Stimulated activated CD4-positive, alpha-beta T cell treated with anti-CD3 and anti-CD28 coated beads, Interleukin-12 subunit alpha, Interleukin-12 subunit beta, amount 100 ng/mL, for 4 hours (primary cell): ENCODE results near the gene LMO3.

Experiments
- DNase-seq: peaks from one replicate; pipeline ENCODE4 v3.0.0-alpha.2; 2020

Gene LMO3

DNA sequence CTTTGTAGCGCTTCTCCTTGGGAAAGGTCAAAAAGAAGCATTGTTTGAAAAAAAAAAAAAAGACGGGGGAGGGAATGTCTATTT lies at the start of gene LMO3:
TSS of gene LMO3 (minus strand) at position 46 of the 84 bp plus-strand sequence. CDS start 5,302 bp downstream, outside the sequence.
- DNase-seq = no peak

DNA sequence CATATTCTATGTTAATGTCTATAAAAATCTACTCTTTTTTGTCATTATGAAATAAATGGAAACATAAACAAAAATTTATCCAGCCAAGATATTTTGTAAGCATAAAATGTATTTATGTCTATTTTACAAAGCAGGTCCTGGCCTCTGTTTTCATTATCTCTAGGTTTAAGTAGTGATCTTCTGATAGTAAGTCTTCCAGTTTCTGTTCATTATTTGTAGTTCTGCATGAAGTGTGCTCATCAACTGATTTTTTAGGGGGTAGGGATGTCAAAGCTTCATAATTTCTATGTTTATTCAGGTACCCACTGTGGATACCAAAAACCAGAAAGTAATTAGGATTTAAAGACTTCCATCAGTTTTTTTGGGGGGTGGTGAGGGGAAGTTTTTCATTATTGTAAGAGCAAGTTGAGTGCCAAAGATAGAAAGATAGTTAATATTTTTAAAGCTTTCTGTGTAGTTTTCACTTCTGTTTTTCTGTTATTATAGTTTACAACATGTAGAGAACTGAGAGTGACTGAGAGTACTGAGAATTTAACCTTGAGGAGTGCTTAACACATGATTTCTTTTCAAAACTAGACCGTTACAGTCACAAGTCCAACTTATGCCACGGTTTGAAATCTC lies 30.6 kb upstream of the LMO3 start:
- DNase-seq = no peak

DNA sequence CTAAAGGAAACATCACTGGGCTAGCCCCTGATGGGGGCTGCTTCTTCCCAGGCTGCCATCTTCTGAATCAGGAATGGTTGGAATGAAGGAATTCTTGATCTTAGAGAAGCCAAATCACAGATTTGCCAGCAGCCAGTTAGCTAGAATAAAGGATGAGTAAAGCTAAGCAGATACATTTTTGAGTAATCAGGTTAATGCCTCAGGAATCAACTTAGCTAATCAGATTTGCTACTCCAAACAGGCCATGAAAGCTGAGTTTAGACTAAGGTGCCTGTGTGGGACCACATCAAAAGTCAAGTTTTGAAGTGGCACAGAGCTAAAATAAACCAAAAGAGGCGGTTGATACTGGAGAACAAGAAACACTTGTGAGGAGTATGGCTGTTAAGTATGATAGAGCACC lies 28.8 kb upstream of the LMO3 start:
- no peak for DNase-seq

DNA sequence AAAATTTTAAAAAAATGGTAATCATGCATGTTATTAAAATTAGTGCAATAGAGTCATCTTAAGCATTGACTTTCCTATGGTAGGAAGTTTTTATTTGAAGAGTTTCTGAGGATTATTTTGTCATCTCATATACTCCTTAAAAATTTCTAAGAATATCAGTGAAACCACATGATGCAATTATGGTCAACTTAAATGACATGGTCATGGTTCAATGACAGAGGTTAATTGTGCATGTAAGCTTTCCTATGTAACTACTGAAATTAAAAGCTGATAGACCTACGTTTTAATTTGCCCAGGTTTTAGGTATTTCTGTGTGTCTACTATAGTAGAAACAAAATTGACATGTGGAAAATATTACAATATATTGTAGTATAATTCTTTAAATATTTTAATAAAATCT lies 21.0 kb upstream of the LMO3 start:
- DNase-seq = no peak

DNA sequence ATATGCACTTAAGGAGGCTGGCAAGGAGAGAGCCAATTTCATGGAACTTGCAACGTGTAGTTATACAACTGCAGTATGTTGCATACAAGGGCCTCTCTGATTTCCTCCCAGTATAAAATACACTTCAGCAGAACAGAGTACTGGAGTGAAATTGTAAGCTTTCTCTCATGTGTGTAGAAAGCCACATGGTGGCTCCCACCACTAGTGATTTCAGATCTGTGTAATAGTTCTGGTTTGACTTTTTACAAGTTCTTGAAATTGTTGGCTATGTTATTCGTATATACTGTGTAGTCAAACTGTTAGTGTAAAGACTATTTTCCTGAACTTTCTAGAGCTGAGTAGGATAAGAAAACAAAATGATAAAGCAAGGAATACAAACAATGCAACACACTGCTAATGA lies 16.4 kb upstream of the LMO3 start:
- no peak for DNase-seq

DNA sequence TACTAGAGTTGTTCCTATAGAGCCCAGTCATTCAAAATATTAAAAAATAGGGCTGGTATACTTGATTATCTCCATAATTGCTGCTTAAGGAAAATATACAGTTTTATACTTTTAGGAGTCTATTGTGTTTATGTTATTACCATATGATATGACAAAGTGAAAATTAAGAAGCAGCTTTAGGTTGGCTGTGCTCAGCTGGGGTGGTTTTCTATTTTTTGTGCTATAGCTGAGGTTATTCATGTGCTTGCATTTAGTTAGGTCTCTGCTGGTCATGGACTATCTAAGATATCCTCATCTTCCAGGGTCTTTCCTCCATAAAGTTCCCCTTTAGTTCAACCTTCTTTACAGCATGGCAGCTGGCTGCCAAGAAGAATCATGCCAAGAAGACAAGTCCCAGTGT lies 13.6 kb upstream of the LMO3 start:
- no peak for DNase-seq

DNA sequence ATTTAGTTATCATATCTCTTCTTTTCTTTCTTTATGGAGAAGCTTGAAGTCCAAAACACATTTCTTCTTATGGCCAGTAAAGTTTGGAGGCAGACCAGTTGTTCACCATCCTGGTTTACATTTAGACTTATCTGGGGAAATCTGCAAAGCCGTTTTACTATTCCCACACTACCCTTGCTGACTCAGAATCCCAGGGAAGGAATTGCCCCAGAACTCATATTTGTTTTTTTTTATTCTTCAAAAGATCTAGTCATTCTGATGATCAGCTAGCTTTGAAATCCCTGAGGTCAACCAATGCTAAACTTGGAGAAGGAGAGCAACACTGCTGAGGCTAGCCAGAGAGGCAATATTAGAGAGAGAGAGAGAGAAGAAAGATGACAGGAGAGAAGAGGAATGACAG lies 12.3 kb upstream of the LMO3 start:
- DNase-seq = no peak

DNA sequence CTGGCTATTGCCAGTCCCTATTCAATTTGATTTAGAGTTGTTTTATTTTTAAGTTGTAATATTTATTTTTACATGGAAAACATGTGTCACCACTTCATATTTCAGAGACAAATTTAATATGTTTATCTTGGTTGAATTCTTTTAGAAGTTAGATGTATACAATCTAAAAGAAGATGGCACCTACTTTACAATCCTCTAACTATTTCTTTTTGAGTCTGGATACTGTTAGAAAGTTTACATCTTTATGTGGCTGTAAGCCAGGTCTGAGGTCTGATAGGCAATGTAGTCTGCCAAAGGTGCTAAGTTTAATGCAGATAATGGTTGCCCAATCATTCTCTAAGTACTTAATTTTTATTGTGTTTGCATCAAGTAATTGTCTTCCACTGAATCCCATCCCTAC lies 7.2 kb upstream of the LMO3 start:
- DNase-seq = no peak

DNA sequence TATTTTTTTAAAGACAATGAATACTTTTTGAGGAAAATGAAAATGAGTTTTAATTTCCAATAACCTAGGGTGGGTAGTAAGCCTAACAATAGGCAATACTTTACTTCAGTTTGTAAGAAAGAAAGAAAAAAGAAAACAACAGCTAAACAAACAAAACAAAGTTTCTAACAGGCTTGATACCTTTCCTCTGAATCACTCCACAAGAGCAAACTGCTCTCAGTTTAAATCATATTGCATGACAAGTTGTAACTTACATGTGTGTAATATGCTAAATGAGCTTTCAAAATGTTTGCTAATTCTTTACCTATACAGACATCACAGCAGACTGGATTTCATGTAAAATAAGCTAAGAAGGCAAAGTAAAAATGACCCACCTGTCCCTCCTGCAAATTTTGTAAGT lies 6.7 kb upstream of the LMO3 start:
- DNase-seq = no peak

DNA sequence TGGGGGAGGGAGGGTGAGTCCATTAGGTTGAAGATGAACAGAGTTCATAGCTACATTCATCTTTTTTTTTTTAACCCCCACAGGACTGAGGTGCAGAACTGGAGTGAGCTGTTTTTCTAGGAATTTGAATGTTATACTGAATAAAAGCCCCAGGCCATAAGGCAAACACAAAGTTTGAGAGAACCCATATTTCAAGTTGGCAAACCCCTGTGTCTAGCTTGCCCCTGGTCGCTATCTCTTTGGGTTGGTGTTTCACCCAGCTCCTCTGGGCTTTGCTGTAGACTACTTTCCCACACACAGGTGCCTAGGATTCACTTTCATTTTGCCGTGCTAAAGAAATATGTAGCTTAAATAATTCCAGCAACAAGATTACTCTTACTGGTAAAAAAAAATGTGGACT lies 5.2 kb upstream of the LMO3 start:
- no peak for DNase-seq

DNA sequence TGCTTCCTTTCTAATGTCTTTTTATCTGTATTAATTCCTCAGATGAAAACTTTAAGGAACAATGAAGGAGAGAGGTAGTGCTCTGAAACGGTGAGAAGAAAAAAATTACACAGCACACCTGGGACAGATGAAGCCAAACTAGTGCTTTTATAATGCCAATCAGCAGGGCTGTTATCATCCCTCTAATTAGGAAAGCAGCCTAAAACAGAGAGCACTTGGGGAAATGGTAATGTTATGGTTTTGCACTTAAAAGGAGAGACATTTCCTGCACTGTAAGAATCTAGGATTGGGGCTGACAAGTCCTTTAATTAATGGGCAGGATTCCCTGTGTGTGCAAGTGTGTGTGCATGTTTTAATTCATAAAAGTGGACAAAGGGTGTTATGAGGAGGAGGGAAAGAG lies 4.8 kb upstream of the LMO3 start:
- DNase-seq = no peak

DNA sequence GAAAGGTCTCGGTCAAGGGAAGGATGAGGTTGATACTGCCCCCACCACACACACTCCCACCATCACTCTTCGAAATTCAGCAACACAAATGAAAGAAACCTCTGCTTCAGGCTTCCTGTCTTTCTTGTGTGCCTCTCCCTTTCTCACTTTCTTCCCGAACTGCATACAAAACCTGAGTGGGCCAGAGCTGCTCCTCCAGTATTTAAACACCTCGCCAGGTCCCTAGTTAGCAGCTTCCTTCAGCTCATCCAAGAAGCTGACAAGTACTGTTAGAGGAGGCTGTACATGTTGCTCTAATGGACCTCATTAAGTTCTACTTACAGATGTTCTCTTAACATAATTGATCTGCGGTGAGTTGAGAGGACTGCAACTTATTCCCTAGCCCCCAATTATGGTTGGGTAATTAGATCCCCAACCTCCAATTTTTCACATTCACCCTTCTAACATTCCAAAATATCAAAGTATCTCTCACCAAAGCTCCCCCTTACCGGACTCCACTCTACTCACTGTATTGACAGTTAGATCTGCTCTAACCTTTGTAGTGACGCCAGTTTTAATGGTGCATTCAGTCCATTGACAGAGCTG lies 4.1 kb upstream of the LMO3 start:
- DNase-seq = no peak

DNA sequence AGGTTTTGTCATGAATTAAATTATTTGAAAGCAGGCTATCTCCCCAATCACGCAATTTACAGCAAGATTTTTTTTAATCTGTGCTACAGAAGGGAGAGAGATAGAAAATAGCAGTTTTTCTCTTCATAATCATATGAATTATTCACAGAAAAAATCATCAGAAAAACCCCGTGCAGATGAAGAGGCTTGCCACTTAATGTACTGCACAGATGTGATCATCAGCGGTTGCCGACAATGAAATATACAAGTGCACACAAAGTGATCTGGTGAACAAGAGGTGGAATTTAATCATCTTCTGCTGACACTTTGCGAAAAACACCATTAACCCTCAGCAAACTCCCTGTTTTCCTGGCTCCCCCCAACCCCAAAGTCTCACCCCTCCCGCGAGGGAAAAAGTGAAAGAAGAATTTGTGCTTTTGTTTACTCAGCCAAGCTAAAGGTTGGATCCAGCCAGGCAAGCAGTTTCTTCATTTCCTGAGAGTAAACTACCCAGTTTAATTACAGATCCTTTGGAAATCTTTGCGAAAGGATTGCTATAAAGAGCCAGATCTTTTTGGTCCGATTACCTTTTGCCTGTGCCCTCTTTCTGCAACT lies 3.1 kb upstream of the LMO3 start:
- no peak for DNase-seq

DNA sequence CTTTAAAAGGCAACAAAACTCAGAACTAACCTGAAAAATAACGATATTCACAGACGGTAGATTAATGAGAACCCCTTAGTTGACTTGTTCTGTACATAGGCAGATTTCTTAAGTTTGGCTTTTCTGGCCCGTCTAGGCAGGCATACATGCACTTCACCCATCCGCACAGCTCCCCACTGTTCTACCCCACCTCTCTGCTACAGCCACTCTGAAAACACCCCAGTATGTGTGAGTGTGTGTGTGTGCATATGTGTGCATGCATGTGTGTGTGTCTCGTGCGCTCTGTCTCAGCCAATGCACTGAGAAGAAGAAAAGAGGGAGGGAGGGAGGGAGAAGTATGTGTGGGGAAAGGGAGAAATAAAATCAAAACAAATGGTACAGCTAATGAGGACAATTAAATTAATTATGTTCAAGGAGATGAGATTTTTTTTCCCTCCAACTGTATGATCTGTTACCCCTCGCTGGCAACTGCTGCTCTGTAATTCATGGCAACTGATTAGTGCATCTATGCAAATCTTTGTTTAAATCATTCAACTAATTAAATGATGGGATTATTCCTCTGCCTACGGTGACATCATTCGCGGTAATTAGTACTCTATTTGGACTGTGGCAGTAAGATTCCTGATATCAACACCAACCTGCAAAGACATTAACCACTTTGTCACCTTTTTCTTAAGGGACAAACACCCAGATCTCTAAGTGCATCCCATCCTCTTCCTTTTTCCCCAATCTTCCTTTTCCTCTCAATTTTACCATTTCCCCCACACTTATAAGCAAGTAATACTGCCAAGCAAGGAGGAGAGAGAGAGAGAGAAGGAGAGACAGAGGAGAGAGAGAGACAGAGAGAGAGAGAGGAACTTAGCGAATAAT lies 2.2 kb upstream of the LMO3 start:
- no peak for DNase-seq

DNA sequence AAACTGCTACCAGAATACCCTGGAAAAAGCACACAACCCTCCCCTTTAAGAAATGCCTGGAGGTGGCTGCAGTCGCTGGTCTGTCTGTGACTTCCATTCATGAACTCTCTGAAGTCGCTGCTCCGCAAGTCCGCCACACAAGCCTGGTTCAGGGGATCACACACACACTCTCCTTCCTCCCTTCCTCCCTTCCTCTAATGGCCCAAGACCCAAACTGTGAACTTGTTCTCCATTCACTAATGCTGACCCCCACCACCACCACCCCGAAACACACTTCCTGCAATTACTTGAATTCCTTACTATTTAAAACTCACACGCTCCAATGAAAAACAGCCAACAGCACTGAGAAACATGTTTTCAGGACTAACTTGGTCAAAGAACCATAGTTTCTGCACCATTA lies 1.0 kb upstream of the LMO3 start:
- no peak for DNase-seq

DNA sequence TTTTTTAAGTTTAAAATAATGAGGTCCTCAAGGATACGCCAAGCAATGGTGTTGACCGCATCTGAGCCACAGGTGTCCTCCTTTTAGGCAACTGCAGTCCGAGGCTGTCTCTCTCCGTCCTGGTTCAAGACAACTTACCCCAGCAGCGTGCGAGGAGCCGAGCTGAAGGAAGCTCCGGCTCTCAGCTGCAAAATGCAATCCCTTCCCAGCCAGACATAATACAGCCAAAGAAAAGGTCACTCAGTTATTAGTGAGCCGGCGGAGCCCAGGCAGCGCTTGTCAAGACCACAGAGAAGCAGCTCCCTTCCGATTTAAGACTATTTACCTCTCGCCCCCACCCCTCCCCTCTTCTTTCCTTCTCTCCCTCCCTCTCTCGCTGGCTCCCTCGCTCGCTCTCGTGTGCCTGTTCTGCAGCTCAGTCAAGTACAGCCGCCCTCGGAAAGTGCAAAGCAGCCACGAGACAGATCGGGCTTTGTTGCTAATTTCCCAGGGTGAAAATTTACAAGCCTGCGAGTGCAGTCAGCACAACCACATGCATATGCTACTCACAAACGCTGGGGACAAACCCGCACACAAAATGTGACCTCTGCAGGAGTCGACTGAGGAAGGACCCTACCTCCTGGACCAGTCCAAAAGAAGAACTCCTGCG lies 363 bp upstream of the LMO3 start:
- no peak for DNase-seq

DNA sequence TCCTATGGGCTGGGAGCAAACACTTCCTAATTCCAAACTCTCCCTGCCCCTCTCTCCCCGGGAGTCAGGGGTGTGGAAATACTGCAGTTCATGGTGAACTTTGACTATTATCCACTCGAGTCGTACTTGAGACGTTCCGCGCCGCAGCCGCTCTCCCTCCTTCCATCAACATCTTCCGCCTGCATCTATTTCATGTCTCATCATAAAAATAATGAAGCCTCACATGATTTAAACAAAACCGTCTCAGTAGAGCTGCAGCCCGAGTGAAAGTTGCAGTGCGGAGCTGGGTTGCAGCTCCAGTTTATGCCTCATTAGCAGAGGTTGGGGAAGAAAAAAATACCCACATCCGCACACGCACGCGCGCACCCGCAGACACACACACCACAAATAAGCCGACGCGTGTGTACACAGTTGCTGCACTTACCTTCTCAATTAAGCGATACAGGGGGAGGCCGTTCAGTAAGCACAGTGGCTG lies 283 bp downstream of the LMO3 start:
- DNase-seq = no peak

DNA sequence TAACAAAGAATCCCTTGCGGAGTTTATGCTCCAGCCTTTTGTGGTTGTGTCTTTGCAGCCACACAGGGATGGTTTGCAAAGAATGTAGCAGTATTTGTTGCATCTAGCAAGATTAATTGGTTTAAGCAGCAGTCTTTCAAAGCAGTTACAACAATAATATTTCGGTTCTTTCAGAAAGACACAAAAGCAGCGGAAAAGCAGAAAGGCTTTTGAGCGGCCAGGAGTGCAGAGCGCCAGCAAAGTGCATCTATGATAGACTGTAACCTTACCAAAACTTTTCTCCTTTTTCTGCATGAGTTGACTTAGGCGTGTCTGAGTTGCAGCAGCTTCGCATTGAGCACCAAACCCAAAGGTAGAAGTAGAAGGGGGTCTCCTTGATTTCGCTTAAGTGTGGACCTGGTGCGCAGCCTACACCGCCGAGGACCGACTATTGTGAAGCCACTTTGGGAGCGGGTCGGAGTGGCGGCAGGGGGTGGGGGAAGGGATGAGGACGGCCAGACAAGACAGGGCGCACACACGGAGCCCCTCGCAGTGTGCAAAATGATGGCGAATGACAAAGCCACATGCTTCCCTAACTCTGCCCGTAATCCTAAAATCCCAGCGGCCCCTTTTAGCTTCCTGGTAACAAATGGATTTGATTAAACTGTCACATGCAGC lies 1.2 kb downstream of the LMO3 start:
- no peak for DNase-seq

DNA sequence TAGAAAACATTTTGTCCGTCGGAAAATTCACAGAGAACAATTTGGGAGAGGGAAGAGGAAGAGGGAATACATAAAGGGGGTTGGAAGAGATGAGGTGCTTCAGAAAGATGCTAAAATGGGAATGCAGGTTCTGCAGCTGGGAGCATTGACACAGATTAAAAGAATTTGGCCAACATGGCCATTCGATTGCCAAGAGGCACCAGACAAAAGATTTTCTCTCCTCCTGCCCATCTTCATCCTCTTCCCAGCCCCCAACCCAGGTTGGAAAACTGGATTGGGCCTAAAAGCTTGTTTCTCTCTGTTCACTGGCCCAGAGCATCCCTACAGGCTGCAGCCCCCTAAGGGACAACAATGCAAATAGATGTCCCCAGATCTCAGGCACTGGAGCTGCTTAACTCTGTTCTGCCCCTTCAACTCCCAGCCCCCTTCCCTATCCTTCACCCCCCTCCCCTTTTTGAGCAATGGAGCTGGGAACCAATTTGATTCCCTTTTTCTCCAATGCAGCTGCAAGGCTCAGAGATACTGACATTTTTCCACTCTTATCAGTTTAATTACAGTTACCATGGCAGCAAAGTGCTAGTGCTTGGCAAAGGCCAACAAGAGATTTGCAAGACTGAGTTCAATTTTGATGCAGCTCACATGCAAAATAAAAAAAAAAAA lies 1.9 kb downstream of the LMO3 start:
- no peak for DNase-seq

DNA sequence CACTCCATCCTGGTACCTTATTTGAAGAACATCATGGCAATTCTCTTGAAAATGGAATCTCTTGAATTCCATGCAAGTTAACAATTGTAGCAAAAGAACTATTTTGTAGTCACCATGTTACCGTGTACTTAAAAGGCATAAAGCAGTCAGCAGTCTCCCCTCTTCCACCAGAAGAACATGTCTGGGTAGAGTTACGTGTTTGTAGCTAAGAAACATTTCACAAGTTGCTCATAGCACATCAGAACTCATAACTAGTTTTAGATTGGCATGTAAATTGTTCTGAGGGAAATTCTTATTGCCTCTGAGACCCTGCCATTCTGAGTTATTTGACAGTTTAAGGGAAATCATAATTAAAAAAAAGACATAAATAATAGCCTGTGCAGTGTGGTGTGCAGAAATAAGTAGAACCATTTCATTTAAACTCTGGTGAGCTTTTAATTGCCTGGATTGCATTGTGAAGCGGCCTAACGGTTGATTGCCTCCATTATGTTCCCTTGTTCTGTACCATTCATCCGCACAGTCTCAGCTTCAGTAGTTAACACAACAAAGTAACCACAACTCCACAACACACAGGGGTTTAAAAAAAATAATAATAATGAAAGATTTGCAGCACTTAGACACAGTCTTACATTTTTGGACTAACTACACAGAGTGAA lies 2.6 kb downstream of the LMO3 start:
- no peak for DNase-seq

DNA sequence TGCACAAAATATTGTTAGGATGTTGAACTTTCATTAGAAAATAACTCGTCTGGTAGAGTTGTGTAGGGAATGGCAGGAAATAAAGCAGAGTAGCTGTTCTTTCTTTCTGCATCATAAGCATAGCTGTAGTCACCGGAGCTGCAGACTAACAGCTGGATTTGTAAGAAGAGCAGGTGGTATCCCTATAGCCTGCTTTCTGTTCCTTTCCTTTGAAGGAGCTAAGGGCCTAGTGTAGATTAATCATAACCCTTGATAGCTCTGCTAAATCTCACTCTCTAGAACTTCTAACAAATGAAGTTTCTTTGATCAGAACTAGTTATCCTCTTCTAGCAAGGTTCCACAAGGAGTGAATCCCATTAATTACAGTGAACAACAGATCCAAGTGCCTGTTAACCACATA lies 3.5 kb downstream of the LMO3 start:
- DNase-seq = no peak

DNA sequence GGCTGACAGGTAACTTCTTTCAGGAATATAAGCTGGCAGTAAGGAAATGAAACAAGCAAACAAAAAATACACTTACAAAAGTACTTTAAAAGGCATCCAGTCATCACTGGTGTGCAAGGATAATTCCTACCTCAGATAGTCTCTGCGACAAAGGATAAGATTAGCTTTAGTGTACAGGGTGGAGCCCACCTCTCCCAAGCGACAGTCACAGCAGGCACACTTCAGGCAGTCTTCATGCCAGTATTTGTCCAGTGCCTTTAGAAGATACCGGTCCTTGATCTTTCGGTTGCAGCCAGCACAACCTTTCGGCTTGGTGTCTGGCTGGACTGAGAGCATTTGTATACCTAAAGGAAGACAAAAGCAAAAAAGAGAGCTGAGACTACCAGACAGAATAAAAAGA lies 5.4 kb downstream of the LMO3 start:
- DNase-seq = no peak
